GM12878 (cell line): ENCODE data around the gene SMPD3. TPM values are rescaled to one million over a fixed set of nuclear protein-coding genes. Genes with fewer than 3 reads are reported as not detected.

ENCODE experiments used
- ATAC-seq: fragments of 200-7000 bp; cut with Tn5 transposase; 3 replicates; pipeline ENCODE4 v1.9.1; 2020; ENCODE audit warnings: mild to moderate bottlenecking, moderate library complexity
- BruUV-seq: library from RNA; stranded (reverse); fragments of 400-500 nt; replicated peaks from 2 replicates; lab custom pipeline; 2021; lab: Mats Ljungman, UMichigan
- CTCF ChIA-PET: fragments of 300-600 bp; sonication (Branson Sonifier 250); formaldehyde crosslinking; extraction: SDS; loops from one replicate; lab custom pipeline; 2021; ENCODE audit warnings: inconsistent platforms; lab: Yijun Ruan, JAX
- POLR2A ChIA-PET: fragments of 350-600 bp; formaldehyde crosslinking; extraction: SDS; loops from one replicate; lab custom pipeline; 2021; ENCODE audit warnings: inconsistent platforms; lab: Charles Lee
- RAD21 ChIA-PET: fragments of 300-600 bp; sonication (Branson Sonifier 250); formaldehyde crosslinking; loops from one replicate; lab custom pipeline; 2023; ENCODE audit warnings: antibody characterized with exemption; ENCODE audit not compliant: unreplicated experiment; lab: Charles Lee
- SMC1A ChIA-PET: fragments of 300-600 bp; sonication (Branson Sonifier 250); formaldehyde crosslinking; loops from one replicate; lab custom pipeline; 2023; ENCODE audit not compliant: unreplicated experiment, uncharacterized antibody; lab: Charles Lee
- DNase-seq: peaks from one replicate; pipeline ENCODE4 v3.0.0-alpha.2; 2011; ENCODE audit warnings: low read depth, low spot score
- FAIRE-seq: peaks from 3 replicates; lab custom pipeline; 2011; peaks lifted over from hg19 to GRCh38; lab: Jason Lieb, UNC
- H2AFZ ChIP-seq: 2 replicates; pipeline ENCODE4 v1.6.0; 2011; ENCODE audit warnings: low read depth, low read length, control low read depth; ENCODE audit not compliant: control insufficient read depth
- H3K27ac ChIP-seq: 2 replicates; pipeline ENCODE4 v1.5.1; 2011; ENCODE audit warnings: control low read depth; ENCODE audit not compliant: control insufficient read depth, insufficient read depth
- H3K27me3 ChIP-seq, 2 experiments: replicated peaks in 1 of 2; 2 replicates each; pipeline versions ENCODE4 v1.6.0 to v1.6.1; 2011; ENCODE audit warnings: low read length in 1 of 2; ENCODE audit not compliant: control insufficient read depth in 2 of 2, insufficient read depth in 2 of 2
- H3K36me3 ChIP-seq, 2 experiments: 2 replicates each; pipeline ENCODE4 v1.5.1; 2011; ENCODE audit warnings: low read length in 1 of 2; ENCODE audit not compliant: control insufficient read depth in 2 of 2, insufficient read depth in 2 of 2
- H3K4me1 ChIP-seq: 2 replicates; pipeline ENCODE4 v1.6.1; 2011; ENCODE audit warnings: mild to moderate bottlenecking, low read length, moderate library complexity, mixed read lengths; ENCODE audit not compliant: control insufficient read depth, insufficient read depth
- H3K4me2 ChIP-seq: 2 replicates; pipeline ENCODE4 v1.6.0; 2011; ENCODE audit warnings: control low read depth; ENCODE audit not compliant: control insufficient read depth, insufficient read depth
- H3K4me3 ChIP-seq: fragments of 200-600 bp; sonication (generic); 2 replicates; pipeline ENCODE4 v1.5.1; 2016
- H3K79me2 ChIP-seq: 2 replicates; pipeline ENCODE4 v1.6.0; 2011; ENCODE audit warnings: low read length; ENCODE audit not compliant: control insufficient read depth, insufficient read depth
- H3K9ac ChIP-seq: 2 replicates; pipeline ENCODE4 v1.8.0; 2011; ENCODE audit warnings: low read length, control low read depth, mixed read lengths; ENCODE audit not compliant: control insufficient read depth, insufficient read depth
- H3K9me3 ChIP-seq: replicated peaks from 3 replicates; pipeline ENCODE4 v1.5.1; 2011; ENCODE audit warnings: mild to moderate bottlenecking, low read length; ENCODE audit not compliant: control insufficient read depth, insufficient read depth
- H4K20me1 ChIP-seq: 2 replicates; pipeline ENCODE4 v1.6.0; 2011; ENCODE audit not compliant: control insufficient read depth, insufficient read depth
- CHD1 ChIP-seq: IDR thresholded peaks from 2 replicates; pipeline ENCODE4 v1.6.1; 2012; ENCODE audit warnings: low read depth, low read length, improper control_type of control experiment
- DPF2 ChIP-seq: fragments of 450-650 bp; IDR thresholded peaks from 2 replicates; pipeline ENCODE4 v1.6.1; 2017; ENCODE audit warnings: mild to moderate bottlenecking
- ELK1 ChIP-seq: IDR thresholded peaks from 2 replicates; pipeline ENCODE4 v1.6.1; 2012; ENCODE audit warnings: low read depth, low read length, improper control_type of control experiment
- NKRF ChIP-seq: fragments of 450-650 bp; conservative IDR thresholded peaks from 2 replicates; pipeline ENCODE4 v1.6.1; 2017; ENCODE audit warnings: mild to moderate bottlenecking, moderate library complexity
- NR2C2 ChIP-seq: IDR thresholded peaks from 2 replicates; pipeline ENCODE4 v1.6.1; 2011; ENCODE audit warnings: borderline replicate concordance, low read depth; ENCODE audit not compliant: control insufficient read depth, insufficient read length
- WGBS: methylation state at CpG from one replicate; pipeline ENCODE4 v1.1.6; 2016; ENCODE audit warnings: low lambda C conversion rate; ENCODE audit not compliant: insufficient replicate concordance, insufficient coverage; ENCODE audit errors: missing lambda C conversion rate; 5-methylcytosine and 5-hydroxymethylcytosine counted together
- in situ Hi-C: fragments of 300-500 bp; cut with MboI; formaldehyde crosslinking; loops from 9 replicates; pipeline ENCODE4 v1.14.3; 2018; ENCODE audit warnings: mixed read lengths
- intact Hi-C: fragments of 100-400 bp; cut with micrococcal nuclease; formaldehyde crosslinking; loops from one replicate; pipeline ENCODE4 v1.14.2; 2022; ENCODE audit not compliant: unreplicated experiment
- polyA plus RNA-seq, 11 experiments: library from polyadenylated mRNA; depleted of rRNA in 4 of 11; unstranded in 6 of 11; stranded (reverse) in 5 of 11; fragments of >200 nt; fragmentation: Nextera tagmentation in 4 of 11; fragmentation: Illumina TruSeq in 1 of 11; extraction: Ambion mirVana in 4 of 11; extraction: Trizol in 1 of 11; gene quantifications; 1 replicate in 1 of 11; 2 replicates in 10 of 11; pipeline versions ENCODE4 v1.2.1 to v1.2.3, GENCODE V29; 2011 to 2016; ENCODE audit warnings: inconsistent platforms in 2 of 11, missing spikeins in 2 of 11, low read depth in 1 of 11
- total RNA-seq, 4 experiments: library from RNA; depleted of rRNA in 3 of 4; stranded (reverse); fragments of >200 nt in 3 of 4; fragmentation: Illumina TruSeq in 1 of 4; extraction: Trizol in 1 of 4; gene quantifications; 2 replicates each; pipeline versions ENCODE4 v1.2.1 to v1.2.3, GENCODE V29; 2013 to 2021

SMPD3 gene
- total and polyA plus RNA-seq, 10 of the 15 experiments (the other 5 are each of a cell fraction or from before 2014, with no cell fraction given) = 0.04 to 2.0 (median 1.2) TPM

- RAD21 ChIA-PET = interaction anchor here (0.7 kb wide), 1 partner anchor 98 kb away, joined by 3 read pairs; no protein-coding TSS in a partner anchor
- no peak for ATAC-seq
Observed at GRCh38 chr16:68404736-68405345, 43.5 kb downstream of the SMPD3 start.

More at GRCh38 chr16:68404736-68405345, 43.5 kb downstream of the SMPD3 start:
- POLR2A ChIA-PET = no interaction called here
- no peaks in the 10 kb centered on the region for H3K27me3 ChIP-seq
- H3K4me1 ChIP-seq = no peaks in the 10 kb centered on the region
- no peak for FAIRE-seq
- TF ChIP-seq DPF2 (no peak), ELK1 (no peak), NR2C2 (no peak), CHD1 (no peak), NKRF (no peak)
- TF ChIP-seq, all 136 proteins: peak for 0
- Histone ChIP-seq H3K27ac (no peak overlapping the region), H3K79me2 (no peaks in the 10 kb centered on the region), H3K4me3 (no peak overlapping the region), H3K36me3 (no peaks in the 10 kb centered on the region), H3K9ac (no peak overlapping the region), H2AFZ (no peak overlapping the region), H3K9me3 (no peaks in the 10 kb centered on the region), H3K4me2 (no peak overlapping the region), H4K20me1 (no peaks in the 10 kb centered on the region)
- no TSS peak for BruUV-seq
- WGBS = 50% methylated on average over 8 of the region's 8 CpGs
- in situ Hi-C loops (no loop called here), intact Hi-C loops (no loop called here)
- ChIA-PET CTCF (interaction anchor here (0.8 kb wide), 1 partner anchor 15 kb away, joined by 3 read pairs; no protein-coding TSS in a partner anchor), SMC1A (interaction anchor here (1.0 to 1.9 kb wide), 2 partner anchors 11 to 16 kb away, joined by 3 to 6 read pairs; no protein-coding TSS in a partner anchor)
- DNase-seq = no peak
